Amygdala (tissue), 56 donors: Measurements from ENCODE around the gene CHRNA9.
A peak's percentile ranks its signal among the peaks of the same experiment; 100 is the strongest.
"Not testable (repeated sequence)": the region's sequence is repeated elsewhere in the genome, so short reads cannot be mapped to it uniquely, and the experiment has no call there.

ENCODE experiments used
- DNase-seq, 56 donors: peaks; one replicate each; lab custom pipeline; 2025; lab: John Stamatoyannopoulos, UW

Gene CHRNA9, protein sequence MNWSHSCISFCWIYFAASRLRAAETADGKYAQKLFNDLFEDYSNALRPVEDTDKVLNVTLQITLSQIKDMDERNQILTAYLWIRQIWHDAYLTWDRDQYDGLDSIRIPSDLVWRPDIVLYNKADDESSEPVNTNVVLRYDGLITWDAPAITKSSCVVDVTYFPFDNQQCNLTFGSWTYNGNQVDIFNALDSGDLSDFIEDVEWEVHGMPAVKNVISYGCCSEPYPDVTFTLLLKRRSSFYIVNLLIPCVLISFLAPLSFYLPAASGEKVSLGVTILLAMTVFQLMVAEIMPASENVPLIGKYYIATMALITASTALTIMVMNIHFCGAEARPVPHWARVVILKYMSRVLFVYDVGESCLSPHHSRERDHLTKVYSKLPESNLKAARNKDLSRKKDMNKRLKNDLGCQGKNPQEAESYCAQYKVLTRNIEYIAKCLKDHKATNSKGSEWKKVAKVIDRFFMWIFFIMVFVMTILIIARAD

DNA sequence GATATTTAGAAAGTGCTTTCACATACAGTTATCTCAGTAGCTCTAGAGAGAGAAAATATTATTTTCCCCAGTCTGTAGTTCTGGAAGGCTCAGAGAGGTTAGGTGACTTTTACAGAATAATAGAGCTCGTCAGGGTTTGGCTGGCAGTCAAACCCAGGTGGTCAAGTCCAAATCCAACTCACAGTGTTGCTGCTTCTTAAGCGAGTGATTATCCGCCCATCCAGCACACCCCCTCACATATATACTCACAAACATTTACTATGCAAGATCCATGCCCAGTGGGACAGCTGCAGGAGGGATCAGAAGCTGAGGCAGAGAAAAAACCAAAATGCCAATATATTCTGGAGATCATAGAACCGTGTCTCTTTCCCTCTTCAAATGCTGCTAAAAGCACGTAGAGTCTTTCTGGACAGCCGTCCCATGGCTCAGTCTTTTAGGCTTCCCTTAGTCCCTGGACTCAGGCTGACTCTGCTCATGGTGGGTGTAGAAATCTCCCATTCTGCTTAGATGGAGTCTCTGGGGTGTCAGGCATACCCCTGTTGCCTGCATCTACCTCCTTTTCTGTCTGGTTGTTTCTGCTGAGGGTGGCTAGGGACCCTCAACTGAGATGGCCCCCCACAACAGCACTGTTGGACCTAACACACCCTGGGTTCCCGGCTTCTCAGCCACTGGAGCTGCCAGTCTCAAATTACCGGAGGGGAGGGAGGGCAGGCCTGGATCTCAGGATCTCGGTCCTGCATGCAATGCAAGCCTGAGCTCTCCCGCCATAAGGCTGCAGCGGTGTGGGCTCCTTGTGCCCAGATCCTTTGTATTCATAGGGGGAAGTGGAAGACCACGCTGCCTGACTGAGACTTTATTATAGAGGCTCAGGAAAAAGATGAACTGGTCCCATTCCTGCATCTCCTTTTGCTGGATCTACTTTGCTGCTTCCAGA is at the start of gene CHRNA9:
CHRNA9 (plus strand) TSS at position 743 of the 934 bp plus-strand sequence; CDS start at position 878, 135 bp downstream.
- no peak for DNase-seq

DNA sequence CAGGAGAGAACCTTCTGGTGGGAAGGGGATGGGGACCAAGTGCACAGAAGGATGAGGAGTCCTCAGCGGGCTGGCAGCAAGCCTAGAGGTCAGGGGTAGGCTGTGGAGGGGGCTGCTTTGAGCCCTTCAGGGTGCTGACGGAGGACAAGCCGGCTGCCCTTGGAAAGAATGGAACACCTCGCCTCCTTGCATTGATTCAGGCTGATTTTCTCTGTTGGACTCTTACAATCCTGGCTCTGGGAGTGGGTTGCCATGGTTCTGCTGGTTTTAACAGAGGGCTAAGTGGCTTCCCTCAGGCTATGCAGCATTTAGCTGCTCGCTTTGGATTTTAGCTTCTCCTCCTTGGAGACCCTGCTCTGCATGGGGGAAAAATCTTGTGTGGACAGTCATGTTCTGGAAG is 49.4 kb upstream of the CHRNA9 start:
- no peak for DNase-seq

DNA sequence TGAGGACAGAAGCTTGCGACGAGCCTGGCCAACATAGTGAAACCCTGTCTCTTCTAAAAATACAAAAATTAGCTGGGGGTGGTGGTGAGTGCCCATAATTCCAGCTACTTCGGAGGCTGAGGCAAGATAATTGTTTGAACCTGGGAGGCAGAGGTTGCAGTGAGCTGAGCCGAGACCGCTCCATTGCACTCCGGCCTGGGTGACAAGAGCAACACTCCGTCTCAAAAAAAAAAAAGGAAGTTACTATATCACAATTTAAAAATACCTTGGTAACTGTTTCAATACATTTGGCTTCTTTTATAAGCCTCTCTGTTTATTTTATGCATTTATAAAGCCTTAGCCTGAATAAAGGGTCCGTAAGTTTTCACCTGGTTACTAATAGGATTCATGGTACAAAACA is 46.6 kb upstream of the CHRNA9 start:
- no peak for DNase-seq

DNA sequence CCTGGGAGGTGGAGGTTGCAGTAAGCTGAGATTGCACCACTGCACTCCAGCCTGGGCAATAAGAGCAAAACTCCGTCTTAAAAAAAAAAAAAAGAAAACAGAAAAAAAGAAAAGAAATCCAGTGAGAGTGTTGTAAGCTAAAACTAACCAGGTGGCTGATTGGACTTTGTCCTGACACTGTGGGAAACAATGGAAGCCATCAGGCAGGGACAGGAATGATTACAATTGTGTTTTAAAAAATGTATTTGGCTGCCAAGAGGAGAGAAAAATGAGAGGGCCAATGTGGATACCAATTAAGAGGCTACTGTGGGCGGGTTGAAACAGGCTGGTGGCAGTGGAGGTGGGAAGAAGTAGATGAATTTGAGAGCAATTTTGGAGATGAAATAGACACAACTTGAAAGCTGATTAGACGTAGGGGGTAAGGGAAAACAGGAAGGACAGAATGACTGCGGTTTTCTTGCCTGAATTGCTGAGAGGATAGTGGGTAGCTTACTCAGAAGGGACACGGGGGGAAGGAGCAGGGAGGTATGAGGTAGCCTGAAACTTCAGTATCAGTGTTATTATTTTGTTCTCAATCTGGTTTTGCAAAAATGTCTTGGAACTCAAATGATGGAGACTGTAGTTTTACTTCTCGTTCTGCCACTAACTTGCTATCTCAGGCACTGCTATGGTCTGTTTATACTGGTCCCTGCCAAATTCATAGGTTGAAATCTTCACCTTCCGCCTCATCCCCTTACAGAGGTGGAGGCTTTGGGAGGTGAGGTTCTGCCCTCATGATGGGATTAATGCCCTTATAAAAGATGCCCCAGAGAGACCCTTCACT is 45.6 kb upstream of the CHRNA9 start:
- peak in 8 of 56 donors; percentile 3 to 25 (median 11) for DNase-seq

DNA sequence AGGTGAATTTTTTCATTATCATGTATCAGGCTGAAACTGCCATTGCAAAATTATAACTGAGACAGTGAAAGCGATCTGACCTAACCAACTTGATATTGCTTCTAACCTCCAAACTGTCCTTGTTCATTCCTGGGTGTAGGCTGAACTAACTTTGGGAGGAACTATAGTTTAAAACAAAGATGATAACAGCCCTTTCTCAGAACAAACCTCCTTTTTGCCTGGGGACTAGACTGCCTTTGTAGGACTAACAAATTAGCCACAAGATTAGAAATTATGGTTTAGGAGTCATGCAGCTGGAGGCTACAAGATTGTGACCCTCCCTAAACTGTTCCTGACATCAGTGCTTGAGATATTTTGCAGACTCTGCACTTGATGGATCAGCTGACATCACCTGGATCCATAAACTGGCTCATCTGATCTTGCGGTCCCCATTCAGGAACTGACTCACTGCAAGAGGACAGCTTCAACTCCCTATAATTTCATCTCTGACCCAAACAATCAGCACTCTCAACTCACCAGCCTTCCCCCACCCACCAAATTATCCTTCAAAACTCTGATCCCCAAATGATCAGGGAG is 44.4 kb upstream of the CHRNA9 start:
- not testable (repeated sequence) for DNase-seq

DNA sequence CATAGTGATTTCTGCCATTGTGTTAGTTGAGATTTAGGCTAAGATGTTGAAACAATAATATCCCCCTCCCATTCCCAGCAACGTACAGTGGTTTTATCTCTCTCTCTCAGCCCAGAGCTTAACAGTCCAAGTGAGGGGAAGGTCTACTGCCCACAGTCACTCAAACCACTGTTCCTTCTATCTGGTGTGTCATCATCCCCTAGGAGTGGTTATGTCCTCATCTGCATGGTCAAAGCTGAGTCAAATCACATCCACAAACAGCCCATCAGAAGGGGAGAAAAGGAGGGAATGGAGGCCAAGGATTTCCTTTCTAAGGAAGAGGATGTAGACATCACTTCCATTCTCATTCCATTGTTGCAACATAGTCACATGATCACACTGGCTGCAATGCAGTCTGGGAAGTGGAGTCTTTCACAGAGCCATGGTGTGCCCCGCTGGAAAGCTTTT is 42.8 kb upstream of the CHRNA9 start:
- no peak for DNase-seq

DNA sequence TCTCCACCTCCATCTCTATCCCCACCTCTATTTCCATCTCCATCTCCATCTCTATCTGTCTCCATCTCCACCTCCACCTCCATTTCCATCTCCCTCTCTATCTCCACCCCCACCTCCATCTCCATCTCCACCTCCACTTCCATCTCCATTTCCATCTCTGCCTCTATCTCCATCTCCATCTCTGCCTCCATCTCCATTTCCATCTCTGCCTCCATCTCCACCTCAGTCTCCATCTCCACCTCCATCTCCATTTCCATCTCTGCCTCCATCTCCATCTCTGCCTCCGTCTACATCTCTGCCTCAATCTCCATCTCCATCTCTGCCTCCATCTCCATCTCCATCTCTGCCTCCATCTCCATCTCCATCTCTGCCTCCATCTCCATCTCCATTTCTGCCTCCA is 40.8 kb upstream of the CHRNA9 start:
- no peak for DNase-seq

DNA sequence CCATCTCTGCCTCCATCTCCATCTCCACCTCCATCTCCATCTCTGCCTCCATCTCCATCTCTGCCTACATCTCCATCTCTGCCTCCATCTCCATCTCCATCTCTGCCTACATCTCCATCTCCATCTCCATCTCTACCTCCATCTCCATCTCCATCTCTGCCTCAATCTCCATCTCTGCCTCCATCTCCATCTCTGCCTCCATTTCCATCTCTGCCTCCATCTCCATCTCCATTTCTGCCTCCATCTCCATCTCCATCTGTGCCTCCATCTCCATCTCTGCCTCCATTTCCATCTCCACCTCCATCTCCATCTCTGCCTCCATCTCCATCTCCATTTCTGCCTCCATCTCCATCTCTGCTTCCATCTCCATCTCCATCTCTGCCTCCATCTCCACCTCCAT is 40.1 kb upstream of the CHRNA9 start:
- not testable (repeated sequence) for DNase-seq

DNA sequence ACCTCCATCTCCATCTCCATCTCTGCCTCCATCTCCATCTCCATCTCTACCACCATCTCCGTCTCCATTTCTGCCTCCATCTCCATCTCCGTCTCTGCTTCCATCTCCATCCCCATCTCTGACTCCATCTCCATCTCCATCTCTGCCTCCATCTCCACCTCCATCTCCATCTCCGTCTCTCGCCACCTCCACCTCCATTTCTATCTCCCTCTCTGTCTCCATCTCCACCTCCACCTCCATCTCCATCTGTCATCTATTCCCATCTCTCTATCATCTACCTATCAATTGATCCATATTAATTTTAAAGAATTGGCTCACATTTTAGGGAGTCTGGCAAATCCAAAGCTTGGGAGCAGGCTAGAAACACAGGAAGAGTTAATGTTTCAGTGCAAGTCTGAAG is 39.6 kb upstream of the CHRNA9 start:
- DNase-seq: no peak

DNA sequence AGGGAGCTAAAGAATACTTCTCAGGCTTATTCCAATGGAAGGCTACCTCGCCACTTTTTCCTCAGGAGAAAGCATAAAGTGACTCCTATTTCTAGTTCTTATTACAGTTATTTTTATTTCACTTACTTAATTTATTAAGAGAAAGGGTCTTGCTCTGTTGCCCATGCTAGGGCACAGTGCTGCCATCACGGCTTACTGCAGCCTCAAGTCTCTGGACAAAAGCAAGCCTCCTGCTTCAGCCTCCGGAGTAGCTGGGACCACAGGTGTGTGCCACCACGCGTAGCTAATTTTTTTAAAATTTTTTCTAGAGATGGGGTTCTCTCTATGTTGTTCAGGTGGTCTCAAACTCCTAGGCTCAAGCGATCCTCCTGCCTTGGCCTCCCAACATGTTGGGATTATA is 36.0 kb upstream of the CHRNA9 start:
- no peak for DNase-seq

DNA sequence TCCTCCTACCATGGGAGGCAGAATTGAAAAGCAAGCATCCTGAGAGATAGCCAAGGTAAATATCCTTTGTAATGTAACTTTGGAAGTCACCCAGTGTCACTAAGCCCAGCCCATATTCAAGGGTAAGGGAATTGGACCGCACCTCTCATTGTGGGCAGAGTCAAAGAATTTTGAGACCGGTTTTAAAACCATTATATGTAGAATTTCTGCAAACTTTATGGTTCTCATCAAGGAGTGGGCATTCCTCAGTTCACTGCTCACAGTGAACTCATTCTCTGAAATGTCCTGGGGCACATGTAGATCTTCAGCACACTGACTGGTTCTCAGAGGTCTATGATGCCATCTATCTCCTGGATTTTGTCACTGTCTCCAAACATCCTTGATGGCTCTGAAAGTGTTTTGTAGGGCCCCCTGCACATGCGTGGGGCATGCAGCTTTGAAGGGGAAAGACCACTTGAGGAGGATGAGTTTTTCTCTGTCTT is 35.3 kb upstream of the CHRNA9 start:
- DNase-seq: no peak

DNA sequence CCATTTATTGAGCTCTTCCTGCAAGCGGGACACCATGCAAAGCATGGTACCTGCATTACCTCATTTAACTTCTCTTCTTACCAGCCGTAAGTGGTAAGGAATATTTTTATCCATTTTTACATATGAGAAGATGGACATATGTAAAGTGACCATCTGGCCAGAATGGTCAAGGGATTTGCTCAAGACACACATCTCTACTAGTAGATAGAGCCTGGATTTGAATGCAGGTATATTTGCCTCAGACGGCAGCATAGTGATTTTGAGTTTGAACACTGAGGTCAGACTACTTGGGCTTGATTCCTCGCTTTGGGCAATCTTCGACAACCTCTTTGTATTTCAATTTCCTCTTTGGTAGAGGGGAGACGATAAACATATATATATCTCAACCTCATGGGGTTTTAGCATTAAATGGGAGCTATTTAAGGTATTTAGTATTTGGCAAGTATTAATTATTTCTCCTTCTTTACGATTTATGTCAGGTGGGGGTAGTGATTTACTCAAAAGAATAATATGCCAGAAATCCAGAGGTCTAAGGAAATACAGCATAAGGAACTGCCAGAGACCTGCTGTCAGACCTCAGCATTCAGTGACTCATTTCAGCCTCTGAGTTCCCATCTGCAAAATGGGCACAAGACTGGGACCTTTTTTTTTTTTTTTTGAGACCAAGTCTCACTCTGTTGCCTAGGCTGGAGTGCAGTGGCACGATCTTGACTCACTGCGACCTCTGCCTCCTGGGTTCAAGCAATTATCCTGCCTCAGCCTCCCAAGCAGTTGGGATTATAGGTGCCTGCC is 34.6 kb upstream of the CHRNA9 start:
- no peak for DNase-seq

DNA sequence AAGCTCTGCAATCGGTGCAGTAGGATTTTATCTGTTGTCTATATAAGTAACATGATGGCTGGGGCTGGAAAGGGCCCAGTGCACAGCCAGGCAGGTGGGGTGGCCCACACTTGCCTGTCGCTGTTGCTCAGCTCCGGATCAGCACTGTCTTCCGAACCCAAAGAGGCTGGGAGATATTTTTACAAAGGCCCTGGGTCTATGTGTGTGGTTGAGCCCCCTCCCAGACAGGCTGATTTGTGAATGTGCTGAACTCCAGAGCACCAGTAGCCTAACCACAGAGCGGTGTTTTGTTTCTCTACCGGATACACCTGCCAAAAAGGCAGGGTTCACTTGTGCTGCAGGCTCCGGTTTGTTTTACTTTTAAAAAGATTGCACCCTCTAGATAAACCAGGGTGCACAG is 33.5 kb upstream of the CHRNA9 start:
- DNase-seq: no peak

DNA sequence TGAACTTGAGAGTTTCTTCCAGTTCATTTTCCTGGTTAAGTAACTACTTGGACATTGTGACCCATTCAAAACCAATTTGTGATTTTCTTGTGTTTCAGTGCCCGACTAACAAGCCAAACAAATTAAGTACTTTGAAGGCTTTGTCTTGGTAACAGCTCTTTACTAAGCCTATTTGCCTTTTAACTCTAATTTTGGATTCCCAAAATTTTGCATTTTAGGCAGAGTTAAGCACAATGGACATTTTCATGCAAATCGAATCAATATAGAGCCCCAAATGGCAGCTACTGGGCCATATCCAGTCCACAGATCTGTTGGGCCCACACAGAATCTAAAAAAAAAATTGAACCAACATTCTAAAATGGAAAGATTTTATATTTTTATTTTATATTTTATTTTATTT is 31.4 kb upstream of the CHRNA9 start:
- DNase-seq: no peak

DNA sequence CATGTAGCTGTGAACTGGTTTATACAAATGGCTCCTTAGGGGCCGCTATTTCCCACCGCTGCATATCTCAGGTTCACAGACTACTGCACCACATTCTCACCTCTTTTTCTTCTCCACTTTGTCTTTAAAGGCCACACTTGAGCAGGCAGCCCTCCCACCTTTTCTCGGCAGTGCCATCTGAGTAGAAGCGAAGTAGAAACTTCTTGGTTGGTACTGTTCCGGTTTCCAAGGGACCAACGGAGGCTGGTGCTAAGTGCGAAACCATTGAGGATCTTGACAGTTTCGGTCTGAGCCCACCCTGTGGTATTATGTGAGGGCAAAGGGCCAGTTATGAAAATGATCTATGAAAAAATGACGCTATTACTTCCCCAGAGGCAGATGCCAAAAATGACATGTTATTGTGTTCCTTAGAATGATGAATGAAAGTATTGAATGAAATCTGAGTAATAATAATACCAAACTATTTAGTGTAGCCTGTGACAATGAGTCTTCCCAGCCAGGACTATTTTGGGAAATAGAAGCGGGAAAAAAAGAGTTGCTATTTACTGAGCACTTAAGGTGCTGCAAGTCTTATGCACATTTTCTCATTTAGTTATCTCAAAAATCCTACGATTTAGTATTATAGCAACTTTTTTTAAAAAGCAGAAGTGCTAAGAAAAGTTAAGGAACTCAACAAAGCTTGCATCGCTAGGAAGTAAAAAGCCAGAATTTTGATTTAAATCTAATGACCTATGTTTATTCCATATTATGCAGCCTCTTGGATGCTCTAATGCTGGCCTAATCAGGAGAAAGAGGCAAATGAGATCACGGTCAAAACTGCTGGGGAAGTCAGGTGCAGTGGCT is 29.6 kb upstream of the CHRNA9 start:
- DNase-seq: no peak

DNA sequence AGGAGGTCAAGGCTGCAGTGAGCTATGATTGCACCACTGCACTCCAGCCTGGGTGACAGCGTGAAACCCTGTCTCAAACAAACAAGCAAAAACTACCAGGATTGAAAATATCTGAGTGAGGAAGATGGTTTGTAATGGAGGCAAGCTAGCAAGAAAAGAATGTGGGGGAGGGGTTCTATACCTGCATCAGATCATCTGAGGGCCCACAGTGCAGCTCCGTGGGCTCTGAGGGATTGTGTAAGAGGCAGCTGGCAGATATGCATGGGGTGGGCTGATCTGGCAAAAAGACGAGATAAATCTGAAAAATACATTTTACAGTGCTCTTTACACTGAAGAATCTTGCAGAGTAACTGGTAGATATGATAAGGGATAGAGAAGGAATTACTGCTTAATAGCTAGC is 28.9 kb upstream of the CHRNA9 start:
- DNase-seq: no peak

DNA sequence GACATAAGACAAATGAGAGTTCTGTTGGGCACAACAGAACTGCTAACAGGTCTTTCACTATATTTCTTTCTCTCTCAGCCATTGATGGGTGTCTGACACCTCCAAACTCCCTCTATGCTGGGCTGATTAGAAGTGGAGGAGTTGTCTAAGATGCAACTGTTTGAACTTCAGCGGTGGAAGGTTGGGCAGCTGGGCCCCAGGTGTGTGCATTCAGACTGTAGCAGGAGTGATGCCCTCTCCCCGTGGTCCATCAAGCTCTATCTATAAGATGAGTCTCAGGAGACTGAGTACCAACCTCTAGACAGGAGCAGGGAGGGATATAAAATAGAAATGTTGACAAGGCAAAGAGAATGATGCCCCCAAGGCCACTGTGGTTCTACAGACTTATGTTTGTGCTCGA is 28.2 kb upstream of the CHRNA9 start:
- DNase-seq: no peak
